ENCODE results near the gene PML.

GRCh38 chr15:73969151-73969759 is 25.3 kb upstream of the PML start:
- no peak for TF ChIP-seq EP300 (IDR thresholded peaks at IDR 0.05)
- TF ChIP-seq POLR2A (IDR thresholded peaks at IDR 0.05), result no peak
- no peak for TF ChIP-seq CTCF (IDR thresholded peaks at IDR 0.05)

Data from stomach (tissue), 4 donors.